Esophagus (tissue), 2 donors: ENCODE data around the gene CCHCR1. TPM values are rescaled to one million over a fixed set of nuclear protein-coding genes. Genes with fewer than 3 reads are reported as not detected.

Experiments used
- H3K27ac ChIP-seq, 2 donors: one replicate each; pipeline ENCODE4 v1.5.1; 2013; ENCODE audit warnings: low read depth in 2 of 2, mild to moderate bottlenecking in 2 of 2, inconsistent platforms in 1 of 2, low read length in 1 of 2, moderate library complexity in 1 of 2
- H3K27me3 ChIP-seq, 2 donors: one replicate each; pipeline ENCODE4 v1.6.1; 2013; ENCODE audit warnings: low read length in 2 of 2, control low read depth in 1 of 2, mild to moderate bottlenecking in 1 of 2; ENCODE audit not compliant: insufficient read depth in 2 of 2, control insufficient read depth in 1 of 2
- H3K36me3 ChIP-seq, 2 donors: one replicate each; pipeline ENCODE4 v1.6.1; 2013; ENCODE audit warnings: low read length in 1 of 2; ENCODE audit not compliant: control insufficient read depth in 2 of 2, insufficient read depth in 2 of 2
- H3K4me1 ChIP-seq, 2 donors: one replicate each; pipeline ENCODE4 v1.6.1; 2013; ENCODE audit warnings: low read length in 1 of 2; ENCODE audit not compliant: control insufficient read depth in 2 of 2, insufficient read depth in 2 of 2
- H3K4me3 ChIP-seq, 2 donors: one replicate each; pipeline ENCODE4 v1.5.1; 2013; ENCODE audit warnings: low read length in 2 of 2, mild to moderate bottlenecking in 2 of 2, low read depth in 1 of 2, moderate library complexity in 1 of 2
- H3K9me3 ChIP-seq, 2 donors: one replicate each; pipeline ENCODE4 v1.6.1; 2013; ENCODE audit warnings: mild to moderate bottlenecking in 2 of 2, low read depth in 1 of 2, low read length in 1 of 2, moderate library complexity in 1 of 2; ENCODE audit not compliant: control insufficient read depth in 2 of 2, insufficient read depth in 1 of 2
- WGBS, 2 donors: extraction: QIAGEN DNeasy Blood & Tissue Kit; methylation state at CpG; one replicate each; pipeline ENCODE4 v1.1.7; 2013; 5-methylcytosine and 5-hydroxymethylcytosine counted together
- polyA plus RNA-seq, 2 donors: library from polyadenylated mRNA; stranded (reverse); fragments of 200-250 nt; gene quantifications; one replicate each; pipeline ENCODE4 v1.2.3, GENCODE V29; 2013
- donor health status: healthy with polysubstance abuse.
- donor health status: Bipolar disorder and iron deficiency.

Gene CCHCR1
- polyA plus RNA-seq, 2 donors: 10.5 to 15.4 TPM

- H3K27ac ChIP-seq: peak overlapping the region; percentile 68 to 84
- H3K4me3 ChIP-seq: no peak overlapping the region
- no peaks in the 10 kb centered on the region for H3K27me3 ChIP-seq
- H3K4me1 ChIP-seq: peaks cover 4 to 28% of the 10 kb centered on the region in 2 donors
- H3K36me3 ChIP-seq: no peaks in the 10 kb centered on the region
- H3K9me3 ChIP-seq: no peaks in the 10 kb centered on the region
- 39 to 40% methylated on average over 16 of the region's 16 CpGs for WGBS, 2 donors
Measured at GRCh38 chr6:31122791-31123706, 34.6 kb downstream of the CCHCR1 start.

- Histone ChIP-seq H3K4me1 (peaks cover 4 to 27% of the 10 kb centered on the region in 2 donors), H3K9me3 (no peaks in the 10 kb centered on the region), H3K27me3 (no peaks in the 10 kb centered on the region), H3K27ac (no peak overlapping the region), H3K36me3 (no peaks in the 10 kb centered on the region), H3K4me3 (no peak overlapping the region)
- 78 to 88% methylated on average over 12 of the region's 12 CpGs for WGBS, 2 donors
Measured at GRCh38 chr6:31121131-31121790, 36.3 kb downstream of the CCHCR1 start.

- no peaks in the 10 kb centered on the region for H3K36me3 ChIP-seq
- H3K27ac ChIP-seq: no peak within 1 kb of the TSS
- peaks cover 0 to 20% of the 10 kb centered on the region in 2 donors for H3K4me1 ChIP-seq
- no peaks in the 10 kb centered on the region for H3K9me3 ChIP-seq
- WGBS, 2 donors: 79 to 85% methylated on average over 23 to 26 of the region's 26 CpGs
- H3K4me3 ChIP-seq: no peak within 1 kb of the TSS
- H3K27me3 ChIP-seq: no peaks in the 10 kb centered on the region
Measured at GRCh38 chr6:31120151-31120915, 37.3 kb downstream of the CCHCR1 start, which contains the start of gene CDSN. Gene CDSN (minus strand): TSS chr6:31120446. CDS start chr6:31120419, 27 bp downstream.

GRCh38 chr6:31118178-31118577, 39.4 kb downstream of the CCHCR1 start:
- Histone ChIP-seq H3K4me3 (no peak overlapping the region), H3K36me3 (no peaks in the 10 kb centered on the region), H3K27me3 (no peaks in the 10 kb centered on the region), H3K27ac (no peak overlapping the region), H3K9me3 (no peaks in the 10 kb centered on the region), H3K4me1 (peaks cover 2 to 23% of the 10 kb centered on the region in 2 donors)
- WGBS, 2 donors: 78 to 88% methylated on average over 7 of the region's 7 CpGs

GRCh38 chr6:31116661-31117385, 40.8 kb downstream of the CCHCR1 start:
- no peaks in the 10 kb centered on the region for H3K27me3 ChIP-seq
- H3K9me3 ChIP-seq: no peaks in the 10 kb centered on the region
- 70 to 76% methylated on average over 19 of the region's 19 CpGs for WGBS, 2 donors
- H3K36me3 ChIP-seq: no peaks in the 10 kb centered on the region
- peaks cover 2 to 17% of the 10 kb centered on the region in 2 donors for H3K4me1 ChIP-seq
- H3K4me3 ChIP-seq: no peak overlapping the region
- peak overlapping the region in 1 of 2 donors; percentile 35 for H3K27ac ChIP-seq

- H3K4me3 ChIP-seq: no peak overlapping the region
- H3K36me3 ChIP-seq: no peaks in the 10 kb centered on the region
- no peaks in the 10 kb centered on the region for H3K9me3 ChIP-seq
- no peak overlapping the region for H3K27ac ChIP-seq
- no peaks in the 10 kb centered on the region for H3K27me3 ChIP-seq
- H3K4me1 ChIP-seq: peaks cover 2 to 17% of the 10 kb centered on the region in 2 donors
- WGBS, 2 donors: 90 to 91% methylated on average over 12 of the region's 12 CpGs
Measured at GRCh38 chr6:31115941-31116560, 41.6 kb downstream of the CCHCR1 start.

- no peaks in the 10 kb centered on the region for H3K27me3 ChIP-seq
- peaks cover 2 to 17% of the 10 kb centered on the region in 2 donors for H3K4me1 ChIP-seq
- peak overlapping the region; percentile 53 to 87 for H3K27ac ChIP-seq
- no peaks in the 10 kb centered on the region for H3K36me3 ChIP-seq
- no peaks in the 10 kb centered on the region for H3K9me3 ChIP-seq
- H3K4me3 ChIP-seq: peak overlapping the region in 1 of 2 donors; percentile 28
- WGBS, 2 donors: 37 to 56% methylated on average over 9 of the region's 9 CpGs
Measured at GRCh38 chr6:31114970-31115849, 42.4 kb downstream of the CCHCR1 start.

GRCh38 chr6:31114541-31114878, 43.1 kb downstream of the CCHCR1 start, which contains the start of gene PSORS1C1:
Gene PSORS1C1 (plus strand): TSS chr6:31114800. CDS start chr6:31129633, 14,833 bp downstream.
- peaks cover 2 to 17% of the 10 kb centered on the region in 2 donors for H3K4me1 ChIP-seq
- peak within 1 kb of the TSS in 1 of 2 donors; percentile 28 for H3K4me3 ChIP-seq
- 9 to 23% methylated on average over 3 of the region's 3 CpGs for WGBS, 2 donors
- H3K27ac ChIP-seq: peak within 1 kb of the TSS; percentile 53 to 87
- no peaks in the 10 kb centered on the region for H3K9me3 ChIP-seq
- H3K27me3 ChIP-seq: no peaks in the 10 kb centered on the region
- H3K36me3 ChIP-seq: no peaks in the 10 kb centered on the region
